ENCODE data around the gene FNDC5. TPM values are rescaled to one million over a fixed set of nuclear protein-coding genes. Genes with fewer than 3 reads are reported as not detected.

FNDC5 gene
- total RNA-seq, 3 donors from 2014 or later (not counting 1 experiment from before 2014, with no cell fraction given): 0.36 TPM; not detected in 2

GRCh38 chr1:32903991-32904785 is 33.5 kb upstream of the FNDC5 start:
- no peak overlapping the region for H3K27ac ChIP-seq (ENCODE audit: low read length)
- peaks cover 11% of the 10 kb centered on the region for H3K4me1 ChIP-seq (ENCODE audit: control insufficient read depth, insufficient read depth, low read length)
- H3K9me3 ChIP-seq (ENCODE audit: control insufficient read depth, insufficient read depth, low read length): no peaks in the 10 kb centered on the region
- intact Hi-C loops (cut with micrococcal nuclease): no loop called here
- ATAC-seq (no peak), DNase-seq (no peak)
- Mint-ChIP-seq H3K4me3 (no peak overlapping the region), H3K27ac (no peak overlapping the region), H3K9me3 (no peaks in the 10 kb centered on the region), H3K36me3 (no peaks in the 10 kb centered on the region), H3K27me3 (ENCODE audit: low read depth in 2 of 2) (peaks cover 23 to 26% of the 10 kb centered on the region in 2 donors), H3K4me1 (peaks cover 4 to 10% of the 10 kb centered on the region in 2 donors)
- H3K36me3 ChIP-seq (ENCODE audit: control insufficient read depth, insufficient read depth, low read length): no peaks in the 10 kb centered on the region
- WGBS (ENCODE audit: insufficient coverage): 58% methylated on average over 2 of the region's 3 CpGs
- peaks cover 25% of the 10 kb centered on the region for H3K27me3 ChIP-seq (ENCODE audit: control insufficient read depth, insufficient read depth, low read length)
- TF ChIP-seq CTCF (IDR thresholded peaks at IDR 0.05): no peak
- H3K4me3 ChIP-seq (ENCODE audit: low read length): no peak overlapping the region

GRCh38 chr1:32902535-32902920 is 31.8 kb upstream of the FNDC5 start:
- no peak overlapping the region for H3K27ac ChIP-seq (ENCODE audit: low read length)
- Mint-ChIP-seq H3K4me1 (peaks cover 4 to 10% of the 10 kb centered on the region in 2 donors), H3K36me3 (no peaks in the 10 kb centered on the region), H3K27ac (no peak overlapping the region), H3K4me3 (peak overlapping the region; percentile 71), H3K9me3 (no peaks in the 10 kb centered on the region), H3K27me3 (ENCODE audit: low read depth in 2 of 2) (peaks cover 26 to 30% of the 10 kb centered on the region in 2 donors)
- ATAC-seq: no peak
- peaks cover 28% of the 10 kb centered on the region for H3K27me3 ChIP-seq (ENCODE audit: control insufficient read depth, insufficient read depth, low read length)
- H3K36me3 ChIP-seq (ENCODE audit: control insufficient read depth, insufficient read depth, low read length): no peaks in the 10 kb centered on the region
- 73% methylated on average over 6 of the region's 6 CpGs for WGBS (ENCODE audit: insufficient coverage)
- peaks cover 11% of the 10 kb centered on the region for H3K4me1 ChIP-seq (ENCODE audit: control insufficient read depth, insufficient read depth, low read length)
- no peak overlapping the region for H3K4me3 ChIP-seq (ENCODE audit: low read length)
- no peak for DNase-seq
- H3K9me3 ChIP-seq (ENCODE audit: control insufficient read depth, insufficient read depth, low read length): no peaks in the 10 kb centered on the region
- no peak for TF ChIP-seq CTCF (IDR thresholded peaks at IDR 0.05)
- intact Hi-C loops (cut with micrococcal nuclease): no loop called here

GRCh38 chr1:32901823-32902534 is 31.3 kb upstream of the FNDC5 start:
- Histone ChIP-seq H3K9me3 (ENCODE audit: control insufficient read depth, insufficient read depth, low read length) (no peaks in the 10 kb centered on the region), H3K4me1 (ENCODE audit: control insufficient read depth, insufficient read depth, low read length) (peaks cover 11% of the 10 kb centered on the region), H3K27ac (ENCODE audit: low read length) (no peak overlapping the region), H3K36me3 (ENCODE audit: control insufficient read depth, insufficient read depth, low read length) (no peaks in the 10 kb centered on the region), H3K4me3 (ENCODE audit: low read length) (no peak overlapping the region), H3K27me3 (ENCODE audit: control insufficient read depth, insufficient read depth, low read length) (peaks cover 28% of the 10 kb centered on the region)
- 53% methylated on average over 21 of the region's 24 CpGs for WGBS (ENCODE audit: insufficient coverage)
- no peak for TF ChIP-seq CTCF (IDR thresholded peaks at IDR 0.05)
- peak overlapping the region; percentile 86 for H3K4me3 Mint-ChIP-seq
- ATAC-seq: no peak
- H3K4me1 Mint-ChIP-seq: peaks cover 4 to 10% of the 10 kb centered on the region in 2 donors
- DNase-seq: no peak
- intact Hi-C loops (cut with micrococcal nuclease): no loop called here
- H3K36me3 Mint-ChIP-seq: no peaks in the 10 kb centered on the region
- no peaks in the 10 kb centered on the region for H3K9me3 Mint-ChIP-seq
- no peak overlapping the region for H3K27ac Mint-ChIP-seq
- H3K27me3 Mint-ChIP-seq (ENCODE audit: low read depth in 2 of 2): peaks cover 26 to 32% of the 10 kb centered on the region in 2 donors

Measured in natural killer cell (primary cell).